ENCODE data around the gene C10orf71. TPM values are rescaled to one million over a fixed set of nuclear protein-coding genes. Genes with fewer than 3 reads are reported as not detected.

C10orf71 gene
- total and polyA plus RNA-seq, 4 donors: not detected

- no peak for TF ChIP-seq CTCF (IDR thresholded peaks at IDR 0.05; ENCODE audit: control extremely low read depth, extremely low read depth)
- no peaks in the 10 kb centered on the region for H3K9me3 ChIP-seq (ENCODE audit: control insufficient read depth in 4 of 4, insufficient read depth in 3 of 4, low read length in 3 of 4)
- H3K36me3 ChIP-seq (ENCODE audit: control insufficient read depth in 4 of 4, insufficient read depth in 4 of 4, low read length in 4 of 4): no peaks in the 10 kb centered on the region
- whole genome bisulfite sequencing, 2 donors: 81 to 84% methylated on average over 23 of the region's 23 CpGs
- H3K27me3 ChIP-seq (ENCODE audit: control insufficient read depth in 3 of 3, insufficient read depth in 3 of 3, low read length in 2 of 3): peaks cover 0 to 12% (median 0%) of the 10 kb centered on the region in 3 donors
- peaks cover 0 to 3% (median 0%) of the 10 kb centered on the region in 5 donors for H3K4me1 ChIP-seq (ENCODE audit: control insufficient read depth in 5 of 5, insufficient read depth in 5 of 5, low read length in 5 of 5)
- ATAC-seq (ENCODE audit: insufficient read depth, low FRiP score) (no peak), DNase-seq (no peak)
- H3K9ac ChIP-seq (ENCODE audit: insufficient read depth in 1 of 2, low read length in 2 of 2): no peak overlapping the region
- H3K27ac ChIP-seq (ENCODE audit: low read depth in 1 of 2, low read length in 1 of 2): no peak overlapping the region
- H3K4me3 ChIP-seq: no peak overlapping the region
Measured at GRCh38 chr10:49365675-49366415, 66.9 kb downstream of the C10orf71 start.

GRCh38 chr10:49366460-49366859, 67.5 kb downstream of the C10orf71 start:
- ATAC-seq (ENCODE audit: insufficient read depth, low FRiP score): no peak
- Histone ChIP-seq H3K27ac (ENCODE audit: low read depth in 1 of 2, low read length in 1 of 2) (no peak overlapping the region), H3K4me3 (no peak overlapping the region), H3K9me3 (ENCODE audit: control insufficient read depth in 4 of 4, insufficient read depth in 3 of 4, low read length in 3 of 4) (no peaks in the 10 kb centered on the region), H3K27me3 (ENCODE audit: control insufficient read depth in 3 of 3, insufficient read depth in 3 of 3, low read length in 2 of 3) (peaks cover 0 to 12% (median 0%) of the 10 kb centered on the region in 3 donors), H3K9ac (ENCODE audit: insufficient read depth in 1 of 2, low read length in 2 of 2) (no peak overlapping the region), H3K36me3 (ENCODE audit: control insufficient read depth in 4 of 4, insufficient read depth in 4 of 4, low read length in 4 of 4) (no peaks in the 10 kb centered on the region), H3K4me1 (ENCODE audit: control insufficient read depth in 5 of 5, insufficient read depth in 5 of 5, low read length in 5 of 5) (peaks cover 0 to 3% (median 0%) of the 10 kb centered on the region in 5 donors)
- no peak for TF ChIP-seq CTCF (IDR thresholded peaks at IDR 0.05; ENCODE audit: control extremely low read depth, extremely low read depth)
- no peak for DNase-seq
- WGBS, 2 donors: 84 to 85% methylated on average over 4 of the region's 4 CpGs

GRCh38 chr10:49367600-49367999, 68.6 kb downstream of the C10orf71 start:
- Histone ChIP-seq H3K27me3 (ENCODE audit: control insufficient read depth in 3 of 3, insufficient read depth in 3 of 3, low read length in 2 of 3) (peaks cover 0 to 12% (median 0%) of the 10 kb centered on the region in 3 donors), H3K36me3 (ENCODE audit: control insufficient read depth in 4 of 4, insufficient read depth in 4 of 4, low read length in 4 of 4) (no peaks in the 10 kb centered on the region), H3K27ac (ENCODE audit: low read depth in 1 of 2, low read length in 1 of 2) (no peak overlapping the region), H3K9me3 (ENCODE audit: control insufficient read depth in 4 of 4, insufficient read depth in 3 of 4, low read length in 3 of 4) (no peaks in the 10 kb centered on the region), H3K4me1 (ENCODE audit: control insufficient read depth in 5 of 5, insufficient read depth in 5 of 5, low read length in 5 of 5) (peaks cover 0 to 3% (median 0%) of the 10 kb centered on the region in 5 donors), H3K4me3 (no peak overlapping the region), H3K9ac (ENCODE audit: insufficient read depth in 1 of 2, low read length in 2 of 2) (no peak overlapping the region)
- no peak for TF ChIP-seq CTCF (IDR thresholded peaks at IDR 0.05; ENCODE audit: control extremely low read depth, extremely low read depth)
- peak in 1 of 3 donors; percentile 7 for DNase-seq
- ATAC-seq (ENCODE audit: insufficient read depth, low FRiP score): no peak
- WGBS, 2 donors: 46 to 60% methylated on average over 5 of the region's 5 CpGs
